GM11168 (cell line): ENCODE measurements around the gene MT1B.
"Not testable (repeated sequence)": the region's sequence is repeated elsewhere in the genome, so short reads cannot be mapped to it uniquely, and the experiment has no call there.

Experiments
- in situ Hi-C: fragments of 300-500 bp; cut with MboI; formaldehyde crosslinking; loops from one replicate; pipeline ENCODE4 v1.12.0; 2022; ENCODE audit warnings: low sequenced_read_pairs; ENCODE audit not compliant: unreplicated experiment

The MT1B gene

GRCh38 chr16:56618138-56618537 is 33.5 kb upstream of the MT1B start:
- in situ Hi-C loops: no loop called here

GRCh38 chr16:56620339-56620897 is 31.3 kb upstream of the MT1B start:
- in situ Hi-C loops: no loop called here

- in situ Hi-C loops: not testable (repeated sequence)
Measured at GRCh38 chr16:56621665-56622445, 29.8 kb upstream of the MT1B start.

GRCh38 chr16:56623184-56623583 is 28.5 kb upstream of the MT1B start:
- in situ Hi-C loops: not testable (repeated sequence)

- in situ Hi-C loops: no loop called here
Measured at GRCh38 chr16:56623637-56624036, 28.0 kb upstream of the MT1B start.

GRCh38 chr16:56625140-56625942 is 26.3 kb upstream of the MT1B start, which contains the start of gene MT1E:
TSS of gene MT1E (plus strand) at chr16:56625781. CDS start at chr16:56625852, 71 bp downstream.
- in situ Hi-C loops: no loop called here

- in situ Hi-C loops: no loop called here
Measured at GRCh38 chr16:56625943-56626654, 25.6 kb upstream of the MT1B start.

- in situ Hi-C loops: no loop called here
Measured at GRCh38 chr16:56626685-56627084, 25.0 kb upstream of the MT1B start.

- in situ Hi-C loops: no loop called here
Measured at GRCh38 chr16:56628486-56629350, 23.0 kb upstream of the MT1B start.

- in situ Hi-C loops: no loop called here
Measured at GRCh38 chr16:56629531-56629930, 22.2 kb upstream of the MT1B start.

GRCh38 chr16:56630134-56630533 is 21.6 kb upstream of the MT1B start:
- in situ Hi-C loops: no loop called here

- in situ Hi-C loops: no loop called here
Measured at GRCh38 chr16:56631197-56631596, 20.5 kb upstream of the MT1B start.

- in situ Hi-C loops: no loop called here
Measured at GRCh38 chr16:56631832-56632155, 19.9 kb upstream of the MT1B start.

- in situ Hi-C loops: no loop called here
Measured at GRCh38 chr16:56632156-56632847, 19.4 kb upstream of the MT1B start, which contains the start of gene MT1M. TSS of gene MT1M (plus strand) at chr16:56632659. CDS start at chr16:56632732, 73 bp downstream.

GRCh38 chr16:56632848-56633365 is 18.8 kb upstream of the MT1B start:
- in situ Hi-C loops: no loop called here

- in situ Hi-C loops: no loop called here
Measured at GRCh38 chr16:56633535-56633934, 18.2 kb upstream of the MT1B start.

GRCh38 chr16:56634715-56635440 is 16.8 kb upstream of the MT1B start:
- in situ Hi-C loops: no loop called here

- in situ Hi-C loops: no loop called here
Measured at GRCh38 chr16:56635441-56635967, 16.2 kb upstream of the MT1B start.
